ENCODE measurements around the gene RPN2.

DNA sequence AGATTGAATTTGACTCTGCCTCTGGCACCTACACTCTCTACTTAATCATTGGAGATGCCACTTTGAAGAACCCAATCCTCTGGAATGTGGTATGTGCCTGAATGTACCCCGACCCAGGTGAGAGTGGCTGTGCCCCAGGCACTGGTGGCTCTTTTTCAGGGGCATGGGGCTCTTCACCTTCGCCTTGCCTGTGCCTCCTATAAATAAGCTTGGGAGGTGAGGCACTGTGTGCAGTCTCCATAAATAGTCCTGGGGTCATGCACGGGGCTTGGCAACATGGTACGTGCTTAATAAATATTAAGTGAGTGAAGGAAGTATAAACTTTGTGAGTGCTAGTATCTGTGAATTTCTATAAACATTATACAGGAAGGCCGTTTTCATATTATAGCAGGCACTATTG is 49.5 kb downstream of the RPN2 start:
- TF ChIP-seq, protein P1, sequence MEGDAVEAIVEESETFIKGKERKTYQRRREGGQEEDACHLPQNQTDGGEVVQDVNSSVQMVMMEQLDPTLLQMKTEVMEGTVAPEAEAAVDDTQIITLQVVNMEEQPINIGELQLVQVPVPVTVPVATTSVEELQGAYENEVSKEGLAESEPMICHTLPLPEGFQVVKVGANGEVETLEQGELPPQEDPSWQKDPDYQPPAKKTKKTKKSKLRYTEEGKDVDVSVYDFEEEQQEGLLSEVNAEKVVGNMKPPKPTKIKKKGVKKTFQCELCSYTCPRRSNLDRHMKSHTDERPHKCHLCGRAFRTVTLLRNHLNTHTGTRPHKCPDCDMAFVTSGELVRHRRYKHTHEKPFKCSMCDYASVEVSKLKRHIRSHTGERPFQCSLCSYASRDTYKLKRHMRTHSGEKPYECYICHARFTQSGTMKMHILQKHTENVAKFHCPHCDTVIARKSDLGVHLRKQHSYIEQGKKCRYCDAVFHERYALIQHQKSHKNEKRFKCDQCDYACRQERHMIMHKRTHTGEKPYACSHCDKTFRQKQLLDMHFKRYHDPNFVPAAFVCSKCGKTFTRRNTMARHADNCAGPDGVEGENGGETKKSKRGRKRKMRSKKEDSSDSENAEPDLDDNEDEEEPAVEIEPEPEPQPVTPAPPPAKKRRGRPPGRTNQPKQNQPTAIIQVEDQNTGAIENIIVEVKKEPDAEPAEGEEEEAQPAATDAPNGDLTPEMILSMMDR (IDR thresholded peaks at IDR 0.05): no peak
- no peak for TF ChIP-seq POLR2A (IDR thresholded peaks at IDR 0.05)
